Measurements from ENCODE around the gene LEO1. TPM values are rescaled to one million over a fixed set of nuclear protein-coding genes. Genes with fewer than 3 reads are reported as not detected.

The LEO1 gene
- total and polyA plus RNA-seq, 10 of the 15 experiments (the other 5 are each of a cell fraction or from before 2014, with no cell fraction given): 13.6 to 50.6 (median 32.4) TPM

DNA sequence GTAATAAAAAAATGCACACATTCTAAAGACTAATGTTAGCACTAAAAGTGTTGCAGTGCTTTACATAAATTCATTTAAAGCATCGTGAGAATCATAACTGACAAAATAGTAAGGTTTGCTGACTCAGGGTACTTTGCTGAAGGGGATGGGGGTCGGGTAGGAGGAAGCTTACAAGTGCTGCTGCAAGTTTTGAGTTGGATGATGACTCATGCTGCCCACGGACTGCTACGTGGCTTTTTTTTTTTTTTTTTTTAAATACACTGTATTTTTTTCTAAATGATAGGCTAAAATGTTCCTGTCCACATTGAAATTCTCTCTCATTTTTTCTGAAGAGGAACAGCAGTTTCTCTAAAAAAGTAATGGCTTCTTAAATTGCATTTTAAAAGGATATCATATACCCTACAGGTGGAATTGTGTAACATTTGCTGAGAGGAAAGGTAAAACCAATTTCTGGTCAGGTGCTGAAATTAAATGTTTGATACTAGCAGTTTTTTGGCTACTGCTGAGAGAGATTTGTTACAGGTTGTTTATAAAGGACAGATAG, 49.6 kb upstream of the LEO1 start (continued):
- TF ChIP-seq TCF3 (IDR thresholded peaks at IDR 0.05; ENCODE audit: borderline replicate concordance, insufficient read depth, low read depth, low read length) (no peak), KDM1A (IDR thresholded peaks at IDR 0.05; ENCODE audit: borderline replicate concordance) (no peak), TBL1XR1 (IDR thresholded peaks at IDR 0.05; ENCODE audit: low read depth, low read length) (peak; percentile 28; the same call in 1 of the 2 replicates), MEF2A (IDR thresholded peaks at IDR 0.05; ENCODE audit: insufficient read depth, low read depth, low read length) (0 out of 2 replicates have a peak, but pooled peaks have one; percentile 9), POU2F2 (IDR thresholded peaks at IDR 0.05; ENCODE audit: borderline replicate concordance, low read depth, low read length) (no peak), EGR1 (IDR thresholded peaks at IDR 0.05; ENCODE audit: borderline replicate concordance in 1 of 2, low read depth in 2 of 2, low read length in 2 of 2) (peak in 1 of 2 experiments; percentile 37; a peak in 1 of 3 replicates), GABPA (IDR thresholded peaks at IDR 0.05; ENCODE audit: low read depth) (peak; percentile 53; the same call in 1 of the 2 replicates), SMAD5 (IDR thresholded peaks at IDR 0.05; ENCODE audit: low read depth) (no peak), MTA2 (IDR thresholded peaks at IDR 0.05; ENCODE audit: low read depth) (no peak), RELA (IDR thresholded peaks at IDR 0.05; ENCODE audit: borderline replicate concordance, partially characterized antibody) (no peak), MEF2B (IDR thresholded peaks at IDR 0.05; ENCODE audit: partially characterized antibody, poor library complexity, severe bottlenecking) (no peak), ESRRA (IDR thresholded peaks at IDR 0.05; ENCODE audit: low read length) (no peak), NRF1 (conservative IDR thresholded peaks at IDR 0.05; ENCODE audit: low read depth, low read length) (no peak), POLR2AphosphoS5 (IDR thresholded peaks at IDR 0.05; ENCODE audit: low read length) (peak; percentile 42; the same call in 1 of the 2 replicates), ETV6 (conservative IDR thresholded peaks at IDR 0.05 in 1 of 2, IDR thresholded peaks at IDR 0.05 in 1 of 2; ENCODE audit: borderline replicate concordance in 1 of 2, low read depth in 1 of 2) (peak in 1 of 2 experiments; percentile 59; a peak in 1 of 4 replicates), WRNIP1 (IDR thresholded peaks at IDR 0.05; ENCODE audit: borderline replicate concordance, low read depth, low read length) (no peak)
- TF ChIP-seq, protein P1, sequence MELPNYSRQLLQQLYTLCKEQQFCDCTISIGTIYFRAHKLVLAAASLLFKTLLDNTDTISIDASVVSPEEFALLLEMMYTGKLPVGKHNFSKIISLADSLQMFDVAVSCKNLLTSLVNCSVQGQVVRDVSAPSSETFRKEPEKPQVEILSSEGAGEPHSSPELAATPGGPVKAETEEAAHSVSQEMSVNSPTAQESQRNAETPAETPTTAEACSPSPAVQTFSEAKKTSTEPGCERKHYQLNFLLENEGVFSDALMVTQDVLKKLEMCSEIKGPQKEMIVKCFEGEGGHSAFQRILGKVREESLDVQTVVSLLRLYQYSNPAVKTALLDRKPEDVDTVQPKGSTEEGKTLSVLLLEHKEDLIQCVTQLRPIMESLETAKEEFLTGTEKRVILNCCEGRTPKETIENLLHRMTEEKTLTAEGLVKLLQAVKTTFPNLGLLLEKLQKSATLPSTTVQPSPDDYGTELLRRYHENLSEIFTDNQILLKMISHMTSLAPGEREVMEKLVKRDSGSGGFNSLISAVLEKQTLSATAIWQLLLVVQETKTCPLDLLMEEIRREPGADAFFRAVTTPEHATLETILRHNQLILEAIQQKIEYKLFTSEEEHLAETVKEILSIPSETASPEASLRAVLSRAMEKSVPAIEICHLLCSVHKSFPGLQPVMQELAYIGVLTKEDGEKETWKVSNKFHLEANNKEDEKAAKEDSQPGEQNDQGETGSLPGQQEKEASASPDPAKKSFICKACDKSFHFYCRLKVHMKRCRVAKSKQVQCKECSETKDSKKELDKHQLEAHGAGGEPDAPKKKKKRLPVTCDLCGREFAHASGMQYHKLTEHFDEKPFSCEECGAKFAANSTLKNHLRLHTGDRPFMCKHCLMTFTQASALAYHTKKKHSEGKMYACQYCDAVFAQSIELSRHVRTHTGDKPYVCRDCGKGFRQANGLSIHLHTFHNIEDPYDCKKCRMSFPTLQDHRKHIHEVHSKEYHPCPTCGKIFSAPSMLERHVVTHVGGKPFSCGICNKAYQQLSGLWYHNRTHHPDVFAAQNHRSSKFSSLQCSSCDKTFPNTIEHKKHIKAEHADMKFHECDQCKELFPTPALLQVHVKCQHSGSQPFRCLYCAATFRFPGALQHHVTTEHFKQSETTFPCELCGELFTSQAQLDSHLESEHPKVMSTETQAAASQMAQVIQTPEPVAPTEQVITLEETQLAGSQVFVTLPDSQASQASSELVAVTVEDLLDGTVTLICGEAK (IDR thresholded peaks at IDR 0.05; ENCODE audit: borderline replicate concordance): no peak
- TF ChIP-seq, protein P2, sequence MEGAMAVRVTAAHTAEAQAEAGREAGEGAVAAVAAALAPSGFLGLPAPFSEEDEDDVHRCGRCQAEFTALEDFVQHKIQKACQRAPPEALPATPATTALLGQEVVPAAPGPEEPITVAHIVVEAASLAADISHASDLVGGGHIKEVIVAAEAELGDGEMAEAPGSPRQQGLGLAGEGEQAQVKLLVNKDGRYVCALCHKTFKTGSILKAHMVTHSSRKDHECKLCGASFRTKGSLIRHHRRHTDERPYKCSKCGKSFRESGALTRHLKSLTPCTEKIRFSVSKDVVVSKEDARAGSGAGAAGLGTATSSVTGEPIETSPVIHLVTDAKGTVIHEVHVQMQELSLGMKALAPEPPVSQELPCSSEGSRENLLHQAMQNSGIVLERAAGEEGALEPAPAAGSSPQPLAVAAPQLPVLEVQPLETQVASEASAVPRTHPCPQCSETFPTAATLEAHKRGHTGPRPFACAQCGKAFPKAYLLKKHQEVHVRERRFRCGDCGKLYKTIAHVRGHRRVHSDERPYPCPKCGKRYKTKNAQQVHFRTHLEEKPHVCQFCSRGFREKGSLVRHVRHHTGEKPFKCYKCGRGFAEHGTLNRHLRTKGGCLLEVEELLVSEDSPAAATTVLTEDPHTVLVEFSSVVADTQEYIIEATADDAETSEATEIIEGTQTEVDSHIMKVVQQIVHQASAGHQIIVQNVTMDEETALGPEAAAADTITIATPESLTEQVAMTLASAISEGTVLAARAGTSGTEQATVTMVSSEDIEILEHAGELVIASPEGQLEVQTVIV (IDR thresholded peaks at IDR 0.05; ENCODE audit: borderline replicate concordance, partially characterized antibody): no peak
- TF ChIP-seq, protein P3, sequence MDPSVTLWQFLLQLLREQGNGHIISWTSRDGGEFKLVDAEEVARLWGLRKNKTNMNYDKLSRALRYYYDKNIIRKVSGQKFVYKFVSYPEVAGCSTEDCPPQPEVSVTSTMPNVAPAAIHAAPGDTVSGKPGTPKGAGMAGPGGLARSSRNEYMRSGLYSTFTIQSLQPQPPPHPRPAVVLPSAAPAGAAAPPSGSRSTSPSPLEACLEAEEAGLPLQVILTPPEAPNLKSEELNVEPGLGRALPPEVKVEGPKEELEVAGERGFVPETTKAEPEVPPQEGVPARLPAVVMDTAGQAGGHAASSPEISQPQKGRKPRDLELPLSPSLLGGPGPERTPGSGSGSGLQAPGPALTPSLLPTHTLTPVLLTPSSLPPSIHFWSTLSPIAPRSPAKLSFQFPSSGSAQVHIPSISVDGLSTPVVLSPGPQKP (IDR thresholded peaks at IDR 0.05; ENCODE audit: low read depth, low read length): no peak
- TF ChIP-seq, protein P4, sequence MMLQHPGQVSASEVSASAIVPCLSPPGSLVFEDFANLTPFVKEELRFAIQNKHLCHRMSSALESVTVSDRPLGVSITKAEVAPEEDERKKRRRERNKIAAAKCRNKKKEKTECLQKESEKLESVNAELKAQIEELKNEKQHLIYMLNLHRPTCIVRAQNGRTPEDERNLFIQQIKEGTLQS (IDR thresholded peaks at IDR 0.05; ENCODE audit: borderline replicate concordance, extremely low read depth, low read depth, low read length): peak; percentile 35; the same call in 1 of the 2 replicates
